ES-I3 (cell line): Measurements from ENCODE around the gene WDR20.
"Not testable (repeated sequence)": the region's sequence is repeated elsewhere in the genome, so short reads cannot be mapped to it uniquely, and the experiment has no call there.

Source experiments
- H3K36me3 ChIP-seq: 2 replicates; pipeline ENCODE4 v1.6.1; 2013; ENCODE audit warnings: mild to moderate bottlenecking, low read length, control low read depth, moderate library complexity; ENCODE audit not compliant: insufficient read depth
- H3K4me1 ChIP-seq: 2 replicates; pipeline ENCODE4 v1.6.1; 2013; ENCODE audit warnings: mild to moderate bottlenecking, control low read depth, low read length; ENCODE audit not compliant: insufficient read depth
- H3K9ac ChIP-seq: 2 replicates; pipeline ENCODE4 v1.6.1; 2013; ENCODE audit warnings: low read depth, mild to moderate bottlenecking, low read length, moderate library complexity
- H3K9me3 ChIP-seq: 2 replicates; pipeline ENCODE4 v1.6.1; 2013; ENCODE audit warnings: mild to moderate bottlenecking, low read length, moderate library complexity; ENCODE audit not compliant: control insufficient read depth, insufficient read depth

WDR20 gene

GRCh38 chr14:102229739-102230092 is 90.0 kb downstream of the WDR20 start:
- Histone ChIP-seq H3K4me1 (no peaks in the 10 kb centered on the region), H3K9ac (no peak overlapping the region), H3K36me3 (no peaks in the 10 kb centered on the region)

GRCh38 chr14:102230481-102231210 is 90.9 kb downstream of the WDR20 start:
- peaks cover 3% of the 10 kb centered on the region; the same call in 1 of the 2 replicates for H3K4me1 ChIP-seq
- H3K9me3 ChIP-seq = no peaks in the 10 kb centered on the region
- H3K9ac ChIP-seq = no peak overlapping the region
- H3K36me3 ChIP-seq = no peaks in the 10 kb centered on the region

More at GRCh38 chr14:102229739-102230092, 90.0 kb downstream of the WDR20 start:
- H3K9me3 ChIP-seq = no peaks in the 10 kb centered on the region

- Histone ChIP-seq H3K9me3 (no peaks in the 10 kb centered on the region), H3K9ac (no peak overlapping the region), H3K4me1 (peaks cover 6% of the 10 kb centered on the region; the same call in 1 of the 2 replicates), H3K36me3 (no peaks in the 10 kb centered on the region)
Observed at GRCh38 chr14:102231476-102232347, 92.0 kb downstream of the WDR20 start.

GRCh38 chr14:102232348-102232625 is 92.6 kb downstream of the WDR20 start:
- Histone ChIP-seq H3K9me3 (no peaks in the 10 kb centered on the region), H3K4me1 (peaks cover 6% of the 10 kb centered on the region; the same call in 1 of the 2 replicates), H3K9ac (no peak overlapping the region), H3K36me3 (no peaks in the 10 kb centered on the region)

- Histone ChIP-seq H3K36me3 (no peaks in the 10 kb centered on the region), H3K4me1 (peaks cover 6% of the 10 kb centered on the region; the same call in 1 of the 2 replicates)
Observed at GRCh38 chr14:102233081-102233480, 93.4 kb downstream of the WDR20 start.

GRCh38 chr14:102234331-102235264 is 94.9 kb downstream of the WDR20 start:
- Histone ChIP-seq H3K36me3 (no peaks in the 10 kb centered on the region), H3K9ac (no peak overlapping the region), H3K9me3 (no peaks in the 10 kb centered on the region), H3K4me1 (peaks cover 6% of the 10 kb centered on the region; the same call in 1 of the 2 replicates)

More at GRCh38 chr14:102233081-102233480, 93.4 kb downstream of the WDR20 start:
- no peaks in the 10 kb centered on the region for H3K9me3 ChIP-seq
- no peak overlapping the region for H3K9ac ChIP-seq

- no peaks in the 10 kb centered on the region for H3K36me3 ChIP-seq
- peaks cover 6% of the 10 kb centered on the region; the same call in 1 of the 2 replicates for H3K4me1 ChIP-seq
- no peak overlapping the region for H3K9ac ChIP-seq
- H3K9me3 ChIP-seq = no peaks in the 10 kb centered on the region
Observed at GRCh38 chr14:102235275-102235897, 95.7 kb downstream of the WDR20 start.

- peaks cover 6% of the 10 kb centered on the region; the same call in 1 of the 2 replicates for H3K4me1 ChIP-seq
- H3K9me3 ChIP-seq = no peaks in the 10 kb centered on the region
- H3K9ac ChIP-seq = no peak overlapping the region
- no peaks in the 10 kb centered on the region for H3K36me3 ChIP-seq
Observed at GRCh38 chr14:102236026-102236425, 96.3 kb downstream of the WDR20 start.

GRCh38 chr14:102238131-102238530 is 98.4 kb downstream of the WDR20 start:
- H3K9ac ChIP-seq = no peak overlapping the region
- H3K36me3 ChIP-seq = no peaks in the 10 kb centered on the region
- no peaks in the 10 kb centered on the region for H3K9me3 ChIP-seq
- peaks cover 6% of the 10 kb centered on the region; the same call in 1 of the 2 replicates for H3K4me1 ChIP-seq

GRCh38 chr14:102238766-102239165 is 99.1 kb downstream of the WDR20 start:
- no peak overlapping the region for H3K9ac ChIP-seq

GRCh38 chr14:102239231-102239630 is 99.5 kb downstream of the WDR20 start:
- no peaks in the 10 kb centered on the region for H3K36me3 ChIP-seq
- H3K4me1 ChIP-seq = peaks cover 6% of the 10 kb centered on the region; the same call in 1 of the 2 replicates
- no peak overlapping the region for H3K9ac ChIP-seq
- no peaks in the 10 kb centered on the region for H3K9me3 ChIP-seq

More at GRCh38 chr14:102238766-102239165, 99.1 kb downstream of the WDR20 start:
- Histone ChIP-seq H3K9me3 (no peaks in the 10 kb centered on the region), H3K36me3 (no peaks in the 10 kb centered on the region), H3K4me1 (peaks cover 6% of the 10 kb centered on the region; the same call in 1 of the 2 replicates)

GRCh38 chr14:102240481-102240880 is 100.8 kb downstream of the WDR20 start:
- not testable (repeated sequence) for H3K36me3 ChIP-seq, H3K9ac ChIP-seq, H3K9me3 ChIP-seq, H3K4me1 ChIP-seq

GRCh38 chr14:102241147-102241546 is 101.5 kb downstream of the WDR20 start:
- no peaks in the 10 kb centered on the region for H3K36me3 ChIP-seq
- H3K9ac ChIP-seq = no peak overlapping the region
- no peaks in the 10 kb centered on the region for H3K4me1 ChIP-seq
- H3K9me3 ChIP-seq = no peaks in the 10 kb centered on the region

GRCh38 chr14:102243795-102244194 is 104.1 kb downstream of the WDR20 start:
- H3K9me3 ChIP-seq, H3K36me3 ChIP-seq, H3K4me1 ChIP-seq, H3K9ac ChIP-seq: not testable (repeated sequence)
